HG03095 (cell line): ENCODE results near the gene CHRNA4.

Experiments used
- ATAC-seq: cut with Tn5 transposase; IDR thresholded peaks from one replicate; pipeline ENCODE4 v1.9.1; 2021; ENCODE audit warnings: moderate library complexity; ENCODE audit not compliant: unreplicated experiment

The CHRNA4 gene

GRCh38 chr20:63378626-63379025 lies 17.5 kb upstream of the CHRNA4 start:
- no peak for ATAC-seq

GRCh38 chr20:63377951-63378381 lies 16.8 kb upstream of the CHRNA4 start:
- no peak for ATAC-seq

GRCh38 chr20:63377256-63377941 lies 16.2 kb upstream of the CHRNA4 start:
- ATAC-seq = no peak

GRCh38 chr20:63376283-63377250 lies 15.4 kb upstream of the CHRNA4 start:
- ATAC-seq = no peak

- ATAC-seq = no peak
Measured at GRCh38 chr20:63375438-63375837, 14.3 kb upstream of the CHRNA4 start.

GRCh38 chr20:63374504-63374903 lies 13.4 kb upstream of the CHRNA4 start:
- ATAC-seq = no peak

- no peak for ATAC-seq
Measured at GRCh38 chr20:63373996-63374395, 12.8 kb upstream of the CHRNA4 start.

GRCh38 chr20:63372971-63373885 lies 12.1 kb upstream of the CHRNA4 start:
- no peak for ATAC-seq

GRCh38 chr20:63371291-63371865 lies 10.2 kb upstream of the CHRNA4 start:
- no peak for ATAC-seq

- no peak for ATAC-seq
Measured at GRCh38 chr20:63370618-63371187, 9.6 kb upstream of the CHRNA4 start.

- no peak for ATAC-seq
Measured at GRCh38 chr20:63369724-63370617, 8.8 kb upstream of the CHRNA4 start.

- ATAC-seq = no peak
Measured at GRCh38 chr20:63369024-63369530, 7.9 kb upstream of the CHRNA4 start.

GRCh38 chr20:63368151-63368550 lies 7.0 kb upstream of the CHRNA4 start:
- ATAC-seq = no peak

GRCh38 chr20:63367446-63368055 lies 6.4 kb upstream of the CHRNA4 start:
- no peak for ATAC-seq

- ATAC-seq = no peak
Measured at GRCh38 chr20:63366390-63367365, 5.5 kb upstream of the CHRNA4 start.

- no peak for ATAC-seq
Measured at GRCh38 chr20:63365601-63366389, 4.6 kb upstream of the CHRNA4 start.
